NCI-H187 (cell line): ENCODE results near the gene LDB3.

ENCODE experiments used
- DNase-seq, 2 experiments: peaks; one replicate each; lab custom pipeline; 2025; lab: John Stamatoyannopoulos, UW

The LDB3 gene

GRCh38 chr10:86665218-86665607 is 3.1 kb upstream of the LDB3 start:
- DNase-seq, result no peak

GRCh38 chr10:86665868-86666267 is 2.4 kb upstream of the LDB3 start:
- no peak for DNase-seq

GRCh38 chr10:86666538-86666937 is 1.8 kb upstream of the LDB3 start:
- peak; percentile 13 to 50 for DNase-seq

- no peak for DNase-seq
Measured at GRCh38 chr10:86667421-86668181, 710 bp upstream of the LDB3 start.

GRCh38 chr10:86670290-86670811 is 2.0 kb downstream of the LDB3 start:
- no peak for DNase-seq

GRCh38 chr10:86670876-86671275 is 2.6 kb downstream of the LDB3 start:
- no peak for DNase-seq

GRCh38 chr10:86671419-86671818 is 3.1 kb downstream of the LDB3 start:
- DNase-seq, result no peak

- no peak for DNase-seq
Measured at GRCh38 chr10:86671985-86672710, 3.8 kb downstream of the LDB3 start.

GRCh38 chr10:86673216-86673826 is 5.0 kb downstream of the LDB3 start:
- peak in 1 of 2 experiments; percentile 17 for DNase-seq

GRCh38 chr10:86673827-86674581 is 5.7 kb downstream of the LDB3 start:
- no peak for DNase-seq

- DNase-seq, result no peak
Measured at GRCh38 chr10:86674912-86675311, 6.6 kb downstream of the LDB3 start.

- no peak for DNase-seq
Measured at GRCh38 chr10:86677374-86677773, 9.1 kb downstream of the LDB3 start.

GRCh38 chr10:86678999-86679792 is 10.9 kb downstream of the LDB3 start:
- no peak for DNase-seq

- no peak for DNase-seq
Measured at GRCh38 chr10:86681047-86681446, 12.7 kb downstream of the LDB3 start.

- no peak for DNase-seq
Measured at GRCh38 chr10:86681722-86682386, 13.5 kb downstream of the LDB3 start.

GRCh38 chr10:86682675-86683074 is 14.4 kb downstream of the LDB3 start:
- DNase-seq, result no peak

GRCh38 chr10:86684331-86685097 is 16.2 kb downstream of the LDB3 start:
- DNase-seq, result no peak

GRCh38 chr10:86685416-86685815 is 17.1 kb downstream of the LDB3 start:
- DNase-seq, result no peak

- no peak for DNase-seq
Measured at GRCh38 chr10:86685893-86686632, 17.8 kb downstream of the LDB3 start.
